ENCODE data around the gene SLC25A21.

The SLC25A21 gene

GRCh38 chr14:36664322-36665193, 507.8 kb downstream of the SLC25A21 start:
- no peak for TF ChIP-seq POLR2AphosphoS5 (IDR thresholded peaks at IDR 0.05; ENCODE audit: low read depth, low read length)
- no peak for TF ChIP-seq TAF1 (IDR thresholded peaks at IDR 0.05; ENCODE audit: borderline replicate concordance, low read depth, low read length)
- no peak for TF ChIP-seq POLR2A (IDR thresholded peaks at IDR 0.05; ENCODE audit: low read depth, low read length)
- DNase-seq (ENCODE audit: insufficient read length) (no peak), FAIRE-seq (no peak)

- FAIRE-seq: no peak
- DNase-seq (ENCODE audit: insufficient read length): no peak
- TF ChIP-seq POLR2A (IDR thresholded peaks at IDR 0.05; ENCODE audit: low read depth, low read length): no peak
- no peak for TF ChIP-seq POLR2AphosphoS5 (IDR thresholded peaks at IDR 0.05; ENCODE audit: low read depth, low read length)
- no peak for TF ChIP-seq TAF1 (IDR thresholded peaks at IDR 0.05; ENCODE audit: borderline replicate concordance, low read depth, low read length)
Measured at GRCh38 chr14:36663404-36664321, 508.7 kb downstream of the SLC25A21 start.

GRCh38 chr14:36662543-36663403, 509.6 kb downstream of the SLC25A21 start:
- no peak for DNase-seq (ENCODE audit: insufficient read length)
- no peak for FAIRE-seq
- TF ChIP-seq TAF1 (IDR thresholded peaks at IDR 0.05; ENCODE audit: borderline replicate concordance, low read depth, low read length): no peak

- no peak for FAIRE-seq
- TF ChIP-seq TAF1 (IDR thresholded peaks at IDR 0.05; ENCODE audit: borderline replicate concordance, low read depth, low read length): no peak
- TF ChIP-seq POLR2AphosphoS5 (IDR thresholded peaks at IDR 0.05; ENCODE audit: low read depth, low read length): no peak
- no peak for TF ChIP-seq POLR2A (IDR thresholded peaks at IDR 0.05; ENCODE audit: low read depth, low read length)
- DNase-seq (ENCODE audit: insufficient read length): no peak
Measured at GRCh38 chr14:36662258-36662542, 510.2 kb downstream of the SLC25A21 start.

GRCh38 chr14:36661506-36662257, 510.7 kb downstream of the SLC25A21 start, which contains the start of gene PAX9:
TSS of gene PAX9 (plus strand) at chr14:36661860. CDS start at chr14:36662090, 230 bp downstream.
- FAIRE-seq (no peak), DNase-seq (ENCODE audit: insufficient read length) (no peak)
- TF ChIP-seq POLR2AphosphoS5 (IDR thresholded peaks at IDR 0.05; ENCODE audit: low read depth, low read length) (no peak), POLR2A (IDR thresholded peaks at IDR 0.05; ENCODE audit: low read depth, low read length) (no peak), TAF1 (IDR thresholded peaks at IDR 0.05; ENCODE audit: borderline replicate concordance, low read depth, low read length) (no peak)

GRCh38 chr14:36660736-36661505, 511.5 kb downstream of the SLC25A21 start:
- TF ChIP-seq POLR2A (IDR thresholded peaks at IDR 0.05; ENCODE audit: low read depth, low read length): no peak
- no peak for TF ChIP-seq POLR2AphosphoS5 (IDR thresholded peaks at IDR 0.05; ENCODE audit: low read depth, low read length)
- TF ChIP-seq TAF1 (IDR thresholded peaks at IDR 0.05; ENCODE audit: borderline replicate concordance, low read depth, low read length): no peak
- DNase-seq (ENCODE audit: insufficient read length) (no peak), FAIRE-seq (no peak)

- FAIRE-seq (no peak), DNase-seq (ENCODE audit: insufficient read length) (no peak)
- no peak for TF ChIP-seq POLR2AphosphoS5 (IDR thresholded peaks at IDR 0.05; ENCODE audit: low read depth, low read length)
- no peak for TF ChIP-seq POLR2A (IDR thresholded peaks at IDR 0.05; ENCODE audit: low read depth, low read length)
Measured at GRCh38 chr14:36659822-36660735, 512.3 kb downstream of the SLC25A21 start.

- TF ChIP-seq POLR2A (IDR thresholded peaks at IDR 0.05; ENCODE audit: low read depth, low read length) (no peak), TAF1 (IDR thresholded peaks at IDR 0.05; ENCODE audit: borderline replicate concordance, low read depth, low read length) (no peak), POLR2AphosphoS5 (IDR thresholded peaks at IDR 0.05; ENCODE audit: low read depth, low read length) (no peak)
- FAIRE-seq: no peak
- no peak for DNase-seq (ENCODE audit: insufficient read length)
Measured at GRCh38 chr14:36659010-36659821, 513.2 kb downstream of the SLC25A21 start.
